Activated naive CD4-positive, alpha-beta T cell treated with anti-CD3 and anti-CD28 coated beads, Interleukin-2, amount 50 U/mL, for 24 hours (primary cell): ENCODE measurements around the gene NAA20.
"Not testable (repeated sequence)": the region's sequence is repeated elsewhere in the genome, so short reads cannot be mapped to it uniquely, and the experiment has no call there.

Experiments
- H3K27ac Mint-ChIP-seq: one replicate; pipeline ENCODE4 v1.8.0; 2021; ENCODE audit warnings: mild to moderate bottlenecking, mixed read lengths
- H3K27me3 Mint-ChIP-seq: one replicate; pipeline ENCODE4 v1.8.0; 2021; ENCODE audit warnings: mixed read lengths
- H3K36me3 Mint-ChIP-seq: one replicate; pipeline ENCODE4 v1.8.0; 2021; ENCODE audit warnings: mixed read lengths
- H3K4me1 Mint-ChIP-seq: one replicate; pipeline ENCODE4 v1.8.0; 2021; ENCODE audit warnings: mixed read lengths
- H3K4me3 Mint-ChIP-seq: one replicate; pipeline ENCODE4 v1.8.0; 2021; ENCODE audit warnings: mild to moderate bottlenecking, mixed read lengths
- H3K9me3 Mint-ChIP-seq: one replicate; pipeline ENCODE4 v1.8.0; 2021; ENCODE audit warnings: mixed read lengths

NAA20 gene

GRCh38 chr20:20002101-20002998 lies 14.8 kb upstream of the NAA20 start:
- H3K27me3 Mint-ChIP-seq: peaks cover 10% of the 10 kb centered on the region
- no peak overlapping the region for H3K27ac Mint-ChIP-seq
- H3K36me3 Mint-ChIP-seq: no peaks in the 10 kb centered on the region
- H3K4me1 Mint-ChIP-seq: peaks cover 16% of the 10 kb centered on the region
- no peaks in the 10 kb centered on the region for H3K9me3 Mint-ChIP-seq
- no peak overlapping the region for H3K4me3 Mint-ChIP-seq

- Mint-ChIP-seq H3K27me3 (peaks cover 10% of the 10 kb centered on the region), H3K36me3 (no peaks in the 10 kb centered on the region), H3K4me3 (peak overlapping the region; percentile 84), H3K4me1 (peaks cover 16% of the 10 kb centered on the region), H3K9me3 (no peaks in the 10 kb centered on the region), H3K27ac (peak overlapping the region; percentile 1)
Measured at GRCh38 chr20:20003031-20003954, 13.9 kb upstream of the NAA20 start.

- not testable (repeated sequence) for H3K36me3 Mint-ChIP-seq, H3K9me3 Mint-ChIP-seq, H3K27me3 Mint-ChIP-seq
- Mint-ChIP-seq H3K4me1 (peaks cover 16% of the 10 kb centered on the region), H3K4me3 (peak overlapping the region; percentile 84), H3K27ac (peak overlapping the region; percentile 1)
Measured at GRCh38 chr20:20003955-20004322, 13.2 kb upstream of the NAA20 start.

GRCh38 chr20:20005342-20005741 lies 11.8 kb upstream of the NAA20 start:
- no peak overlapping the region for H3K4me3 Mint-ChIP-seq
- H3K27me3 Mint-ChIP-seq: peaks cover 11% of the 10 kb centered on the region

GRCh38 chr20:20009784-20010253 lies 7.3 kb upstream of the NAA20 start:
- Mint-ChIP-seq H3K4me3 (no peak overlapping the region), H3K4me1 (peaks cover 6% of the 10 kb centered on the region), H3K9me3 (no peaks in the 10 kb centered on the region), H3K27me3 (peaks cover 5% of the 10 kb centered on the region), H3K27ac (no peak overlapping the region), H3K36me3 (no peaks in the 10 kb centered on the region)

More at GRCh38 chr20:20005342-20005741, 11.8 kb upstream of the NAA20 start:
- no peaks in the 10 kb centered on the region for H3K9me3 Mint-ChIP-seq
- H3K36me3 Mint-ChIP-seq: no peaks in the 10 kb centered on the region
- peaks cover 16% of the 10 kb centered on the region for H3K4me1 Mint-ChIP-seq
- H3K27ac Mint-ChIP-seq: no peak overlapping the region

GRCh38 chr20:20010639-20011500 lies 6.3 kb upstream of the NAA20 start:
- peaks cover 13% of the 10 kb centered on the region for H3K4me1 Mint-ChIP-seq
- no peaks in the 10 kb centered on the region for H3K36me3 Mint-ChIP-seq
- no peak overlapping the region for H3K4me3 Mint-ChIP-seq
- no peaks in the 10 kb centered on the region for H3K9me3 Mint-ChIP-seq
- no peak overlapping the region for H3K27ac Mint-ChIP-seq
- peaks cover 3% of the 10 kb centered on the region for H3K27me3 Mint-ChIP-seq

- Mint-ChIP-seq H3K27me3 (peaks cover 3% of the 10 kb centered on the region), H3K27ac (no peak overlapping the region), H3K9me3 (no peaks in the 10 kb centered on the region), H3K4me3 (no peak overlapping the region), H3K36me3 (no peaks in the 10 kb centered on the region), H3K4me1 (peaks cover 22% of the 10 kb centered on the region)
Measured at GRCh38 chr20:20012541-20012940, 4.6 kb upstream of the NAA20 start.

- Mint-ChIP-seq H3K9me3 (no peaks in the 10 kb centered on the region), H3K4me3 (no peak overlapping the region)
Measured at GRCh38 chr20:20014659-20015058, 2.5 kb upstream of the NAA20 start.

GRCh38 chr20:20017844-20018185 lies 653 bp downstream of the NAA20 start:
- Mint-ChIP-seq H3K27me3 (no peaks in the 10 kb centered on the region), H3K36me3 (peaks cover 5% of the 10 kb centered on the region), H3K9me3 (no peaks in the 10 kb centered on the region), H3K4me3 (peak overlapping the region; percentile 96), H3K4me1 (peaks cover 68% of the 10 kb centered on the region), H3K27ac (peak overlapping the region; percentile 59)

More at GRCh38 chr20:20014659-20015058, 2.5 kb upstream of the NAA20 start:
- Mint-ChIP-seq H3K4me1 (peaks cover 38% of the 10 kb centered on the region), H3K27ac (no peak overlapping the region), H3K27me3 (peaks cover 3% of the 10 kb centered on the region), H3K36me3 (peaks cover 4% of the 10 kb centered on the region)

GRCh38 chr20:20018366-20018765 lies 1.2 kb downstream of the NAA20 start:
- H3K4me1 Mint-ChIP-seq: peaks cover 68% of the 10 kb centered on the region
- H3K36me3 Mint-ChIP-seq: peaks cover 5% of the 10 kb centered on the region

GRCh38 chr20:20019123-20019522 lies 2.0 kb downstream of the NAA20 start:
- Mint-ChIP-seq H3K27me3 (no peaks in the 10 kb centered on the region), H3K9me3 (no peaks in the 10 kb centered on the region), H3K4me3 (peak overlapping the region; percentile 96), H3K4me1 (peaks cover 76% of the 10 kb centered on the region), H3K36me3 (peaks cover 5% of the 10 kb centered on the region), H3K27ac (peak overlapping the region; percentile 30)

More at GRCh38 chr20:20018366-20018765, 1.2 kb downstream of the NAA20 start:
- Mint-ChIP-seq H3K27ac (peak overlapping the region; percentile 88), H3K4me3 (peak overlapping the region; percentile 96), H3K27me3 (no peaks in the 10 kb centered on the region), H3K9me3 (no peaks in the 10 kb centered on the region)

- H3K9me3 Mint-ChIP-seq: no peaks in the 10 kb centered on the region
- peaks cover 64% of the 10 kb centered on the region for H3K4me1 Mint-ChIP-seq
- H3K36me3 Mint-ChIP-seq: peaks cover 5% of the 10 kb centered on the region
- no peaks in the 10 kb centered on the region for H3K27me3 Mint-ChIP-seq
- no peak overlapping the region for H3K4me3 Mint-ChIP-seq
- no peak overlapping the region for H3K27ac Mint-ChIP-seq
Measured at GRCh38 chr20:20020908-20021307, 3.7 kb downstream of the NAA20 start.

- Mint-ChIP-seq H3K4me1 (peaks cover 58% of the 10 kb centered on the region), H3K4me3 (no peak overlapping the region), H3K9me3 (no peaks in the 10 kb centered on the region), H3K27me3 (no peaks in the 10 kb centered on the region), H3K27ac (peak overlapping the region; percentile 8), H3K36me3 (peaks cover 8% of the 10 kb centered on the region)
Measured at GRCh38 chr20:20021835-20022234, 4.7 kb downstream of the NAA20 start.

GRCh38 chr20:20022498-20022897 lies 5.3 kb downstream of the NAA20 start:
- Mint-ChIP-seq H3K4me1 (peaks cover 55% of the 10 kb centered on the region), H3K9me3 (no peaks in the 10 kb centered on the region), H3K27ac (no peak overlapping the region), H3K27me3 (no peaks in the 10 kb centered on the region), H3K4me3 (no peak overlapping the region), H3K36me3 (peaks cover 8% of the 10 kb centered on the region)

GRCh38 chr20:20023395-20023794 lies 6.2 kb downstream of the NAA20 start:
- no peak overlapping the region for H3K27ac Mint-ChIP-seq
- H3K4me3 Mint-ChIP-seq: no peak overlapping the region
- peaks cover 49% of the 10 kb centered on the region for H3K4me1 Mint-ChIP-seq
- H3K27me3 Mint-ChIP-seq: no peaks in the 10 kb centered on the region
- H3K9me3 Mint-ChIP-seq: no peaks in the 10 kb centered on the region
- H3K36me3 Mint-ChIP-seq: peaks cover 5% of the 10 kb centered on the region
